ENCODE measurements around the gene PDCL3.
A peak's percentile ranks its signal among the peaks of the same experiment; 100 is the strongest.

Gene PDCL3

DNA sequence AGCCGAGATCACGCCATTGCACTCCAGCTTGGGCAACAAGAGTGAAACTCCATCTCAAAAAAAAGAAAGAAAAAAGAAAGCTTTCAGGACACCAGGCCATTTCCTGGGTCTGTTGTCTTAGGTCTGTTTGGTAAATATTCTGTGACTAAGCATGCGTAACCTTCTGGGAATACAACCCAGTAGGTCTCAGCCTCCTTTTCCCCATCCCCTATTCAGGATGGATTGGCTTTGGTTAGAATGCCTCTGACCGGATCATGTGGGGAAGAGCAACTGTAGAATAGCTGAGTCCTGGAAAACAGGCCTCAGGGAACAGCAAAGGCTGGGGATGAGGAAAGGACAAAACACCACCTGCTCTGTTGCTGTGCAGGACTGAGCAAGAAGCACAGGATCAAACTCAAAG is 1.6 kb upstream of the PDCL3 start:
- DNase-seq: no peak

DNA sequence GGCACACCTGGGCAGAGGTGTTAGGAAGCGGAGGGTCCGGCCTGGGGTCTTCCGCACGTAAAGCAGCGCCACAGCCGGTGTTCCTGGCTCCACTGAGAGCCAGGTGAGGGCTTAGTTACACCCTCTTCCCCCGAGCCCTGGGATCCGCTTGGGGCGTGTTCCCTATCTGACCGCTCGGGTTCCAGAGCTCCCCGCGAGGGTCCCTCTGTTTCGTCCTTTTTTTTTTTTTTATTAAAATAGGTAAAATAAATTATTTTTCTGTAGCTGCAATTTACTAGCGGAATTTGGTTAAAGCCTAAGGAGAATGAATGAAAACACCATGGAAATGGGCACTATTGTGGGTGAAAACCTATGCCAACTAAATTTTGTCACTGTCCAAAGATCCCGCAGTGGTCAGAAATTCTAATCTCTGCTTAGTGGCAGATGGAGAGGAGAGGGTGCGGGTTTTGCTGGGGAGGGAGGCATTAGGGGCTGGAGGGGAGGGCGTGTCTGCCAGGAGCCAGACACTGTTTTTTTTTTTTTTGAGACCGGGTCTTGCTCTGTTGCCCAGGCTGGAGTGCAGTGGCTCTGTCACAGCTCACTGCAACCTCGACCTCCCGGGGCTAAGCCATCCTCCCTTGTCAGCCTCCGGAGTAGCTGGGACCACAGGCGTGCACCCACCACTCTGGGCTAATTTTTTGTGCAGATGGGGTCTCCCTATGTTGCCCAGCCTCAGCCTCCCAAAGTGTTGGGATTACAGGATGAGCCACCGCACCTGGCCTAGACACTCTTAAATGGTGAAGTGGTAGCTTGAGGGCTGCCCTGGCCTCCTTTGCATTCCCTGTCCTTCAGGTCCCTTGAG is 834 bp downstream of the PDCL3 start:
- DNase-seq: no peak

DNA sequence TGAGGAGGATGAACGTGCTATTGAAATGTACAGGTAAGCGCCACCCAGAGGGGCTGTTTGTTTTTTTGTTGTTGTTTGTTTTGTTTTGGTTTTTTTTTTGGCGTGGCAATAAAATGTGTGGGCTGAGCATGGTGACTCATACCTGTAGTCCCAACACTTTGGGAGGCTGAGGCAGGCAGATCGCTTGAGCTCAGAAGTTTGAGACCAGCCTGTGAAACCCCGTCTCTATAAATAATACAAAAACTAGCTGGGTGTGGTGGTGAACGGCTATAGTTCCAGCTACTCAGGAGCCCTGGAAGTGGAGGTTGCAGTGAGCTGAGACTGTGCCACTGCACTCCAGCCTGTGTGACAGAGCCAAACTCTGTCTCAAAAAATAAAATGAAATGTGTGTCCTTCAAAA is 6.2 kb downstream of the PDCL3 start:
- peak in 1 of 5 experiments; percentile 69 for DNase-seq

GRCh38 chr2:100571668-100572067 is 8.9 kb downstream of the PDCL3 start:
- DNase-seq: no peak

- no peak for DNase-seq
Observed at GRCh38 chr2:100577777-100578176, 15.0 kb downstream of the PDCL3 start.

- DNase-seq: peak in 4 of 5 experiments; percentile 9 to 88 (median 54)
Observed at GRCh38 chr2:100580367-100581276, 17.8 kb downstream of the PDCL3 start.

DNA sequence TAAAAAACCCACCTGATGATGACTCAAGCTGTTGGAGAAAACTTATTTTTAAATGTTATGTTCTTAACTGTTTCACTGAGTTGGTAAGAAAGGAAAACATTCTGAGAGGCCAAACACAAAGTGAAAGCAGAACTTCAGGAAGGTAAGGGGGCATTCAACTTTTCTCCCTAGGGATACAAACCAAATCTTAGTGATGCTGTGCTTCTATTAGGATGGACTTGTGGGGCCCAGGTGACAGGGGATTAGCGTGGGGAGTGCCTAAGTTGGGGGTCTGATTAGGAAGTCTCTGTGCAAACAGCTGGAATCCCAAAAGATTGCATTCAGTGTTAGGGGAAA is 18.5 kb downstream of the PDCL3 start:
- DNase-seq: no peak

DNA sequence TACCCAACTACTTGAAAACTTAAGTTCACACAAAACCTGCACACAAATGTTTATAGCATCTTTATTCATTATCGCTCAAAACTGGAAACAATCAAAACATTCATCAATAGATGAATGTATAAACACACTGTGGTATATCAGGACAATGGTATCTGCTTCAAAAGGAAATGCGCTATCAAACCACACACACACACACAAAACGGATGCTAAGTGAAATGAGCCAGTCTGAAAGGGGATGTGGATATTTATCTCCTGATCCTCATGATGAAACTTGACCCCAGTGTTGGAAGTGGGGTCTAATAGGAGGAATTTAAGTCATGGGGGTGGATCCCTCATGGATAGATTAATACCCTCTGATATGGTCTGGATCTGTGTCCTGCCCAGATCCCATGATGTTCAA is 22.0 kb downstream of the PDCL3 start:
- DNase-seq: peak in 2 of 5 experiments; percentile 20 to 85

- peak in 2 of 5 experiments; percentile 77 to 93 for DNase-seq
Observed at GRCh38 chr2:100588071-100588786, 25.4 kb downstream of the PDCL3 start.

DNA sequence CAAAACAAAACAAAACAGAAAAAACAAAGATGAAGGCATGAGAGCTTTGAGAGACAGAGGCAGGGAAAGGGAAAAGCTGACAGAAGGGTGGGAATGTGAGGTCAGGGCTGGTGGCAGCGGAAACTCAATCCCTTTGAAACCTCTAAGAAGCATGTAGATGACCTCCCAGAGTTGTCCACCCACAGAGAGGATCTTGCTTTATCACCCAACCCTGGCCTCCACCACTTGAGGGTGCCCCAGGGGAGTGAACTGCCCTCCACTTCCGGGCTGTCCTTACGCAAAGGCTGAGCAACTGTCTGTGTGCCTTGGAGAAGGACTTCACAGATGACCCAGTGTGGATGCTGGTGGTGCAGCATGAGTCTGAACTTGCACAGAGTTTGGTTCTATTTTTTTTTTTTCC is 26.7 kb downstream of the PDCL3 start:
- no peak for DNase-seq

DNA sequence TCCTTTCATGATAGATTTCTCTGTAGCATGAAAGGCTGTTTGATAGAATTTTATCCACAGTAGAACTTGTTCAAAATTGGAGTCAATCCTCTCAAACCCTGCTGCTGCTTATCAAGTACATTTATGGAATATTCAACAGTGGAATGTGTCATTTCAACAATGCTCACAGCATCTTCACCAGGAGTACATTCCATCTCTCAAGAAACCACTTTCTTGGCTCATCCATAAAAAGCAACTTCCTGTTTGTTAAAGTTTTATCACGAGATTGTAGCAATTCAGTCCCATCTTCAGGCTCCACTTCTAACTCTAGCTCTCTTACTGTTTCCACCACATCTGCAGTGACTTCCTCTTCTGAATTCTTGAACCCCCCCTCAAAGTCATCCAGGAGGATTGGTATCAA is 29.4 kb downstream of the PDCL3 start:
- DNase-seq: no peak

DNA sequence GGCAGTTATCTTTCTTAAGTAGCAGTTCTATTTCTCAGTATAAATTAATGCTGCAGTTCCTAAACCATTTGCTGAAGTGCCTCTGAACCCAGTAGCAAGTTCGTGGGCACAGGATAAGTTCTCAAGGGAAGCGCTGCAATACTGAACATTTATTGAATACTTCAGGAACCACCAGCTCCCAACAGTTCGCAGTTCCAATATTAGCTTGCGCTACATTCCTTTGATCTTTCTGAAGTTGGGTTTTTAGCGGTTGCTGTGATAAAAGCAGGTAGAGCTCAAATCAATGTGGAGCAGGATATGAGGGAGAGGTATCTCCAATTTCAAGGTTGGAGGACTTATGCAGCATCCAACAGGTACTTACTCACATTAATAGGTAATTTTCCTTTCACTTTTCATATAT is 33.7 kb downstream of the PDCL3 start:
- DNase-seq: no peak

GRCh38 chr2:100599566-100599965 is 36.8 kb downstream of the PDCL3 start:
- DNase-seq: no peak

DNA sequence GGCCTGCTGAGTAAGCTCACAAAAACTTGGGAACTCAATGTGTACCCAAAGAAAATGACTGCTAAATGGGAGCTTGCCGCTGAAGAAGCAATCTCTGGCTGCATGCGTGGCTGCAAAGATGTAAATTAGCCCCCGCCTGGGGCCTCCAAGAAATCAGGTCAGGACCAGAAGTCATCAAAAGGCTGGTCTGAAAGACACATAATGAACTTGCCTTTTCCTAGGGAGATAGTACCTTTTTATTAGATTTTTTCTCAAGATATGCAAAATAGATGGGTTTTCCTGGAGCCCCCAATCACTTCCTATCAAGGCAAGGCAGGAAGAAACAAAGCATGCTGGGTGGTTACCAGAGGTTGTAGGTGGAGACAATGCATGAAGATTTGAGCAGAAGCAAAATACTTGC is 38.9 kb downstream of the PDCL3 start:
- DNase-seq: no peak

GRCh38 chr2:100603414-100603813 is 40.6 kb downstream of the PDCL3 start:
- no peak for DNase-seq

DNA sequence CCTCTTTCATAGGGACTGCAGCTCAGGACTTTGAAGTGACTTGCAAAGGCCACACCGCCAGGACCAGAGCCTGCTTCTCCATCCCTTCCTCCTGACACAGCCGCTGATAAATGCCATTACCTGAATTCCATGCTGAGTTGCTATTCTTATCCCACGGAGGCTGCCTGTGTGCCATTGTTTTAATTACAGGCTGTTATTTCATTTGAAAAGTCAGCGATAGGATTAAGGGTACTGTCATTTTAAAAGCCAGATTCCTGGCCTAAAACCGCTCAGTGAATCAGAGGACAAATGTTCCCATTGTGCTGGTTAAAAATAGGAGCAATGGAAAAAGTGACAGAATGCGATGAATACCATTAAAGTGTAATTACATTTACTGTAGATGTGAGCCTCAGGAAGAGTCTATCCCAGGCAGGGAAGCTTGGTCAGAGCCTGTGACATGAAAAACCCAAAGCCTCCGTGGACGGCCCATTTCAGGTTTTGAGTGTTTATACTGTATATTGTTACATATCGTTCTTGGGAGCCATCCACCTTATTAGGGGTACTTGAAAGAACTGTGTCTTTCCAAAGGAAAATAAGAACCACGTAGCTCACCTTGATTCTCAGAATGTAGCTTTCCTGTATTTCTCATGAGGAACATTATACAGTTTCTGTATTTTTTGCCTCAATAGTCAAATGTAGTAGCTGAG is 41.3 kb downstream of the PDCL3 start:
- no peak for DNase-seq

DNA sequence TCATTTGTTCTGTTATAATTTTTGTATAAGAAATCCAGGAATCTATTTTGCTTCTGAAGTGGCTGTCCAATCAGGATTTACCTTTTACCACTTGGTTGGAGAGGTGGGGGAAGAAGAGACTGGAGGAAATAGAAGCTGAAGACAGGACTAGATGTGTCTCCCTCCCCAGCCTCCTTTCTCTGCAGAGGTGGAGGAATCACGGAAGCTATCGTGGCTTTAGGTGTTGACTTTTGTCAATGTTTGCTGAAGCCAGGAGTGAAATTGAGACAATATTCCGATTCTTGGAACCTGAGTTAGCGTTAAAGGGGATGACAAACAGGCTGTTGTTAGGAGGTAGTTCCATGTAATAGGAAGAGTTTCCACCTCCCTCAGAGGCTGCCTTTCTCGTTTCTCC is 43.5 kb downstream of the PDCL3 start:
- no peak for DNase-seq

DNA sequence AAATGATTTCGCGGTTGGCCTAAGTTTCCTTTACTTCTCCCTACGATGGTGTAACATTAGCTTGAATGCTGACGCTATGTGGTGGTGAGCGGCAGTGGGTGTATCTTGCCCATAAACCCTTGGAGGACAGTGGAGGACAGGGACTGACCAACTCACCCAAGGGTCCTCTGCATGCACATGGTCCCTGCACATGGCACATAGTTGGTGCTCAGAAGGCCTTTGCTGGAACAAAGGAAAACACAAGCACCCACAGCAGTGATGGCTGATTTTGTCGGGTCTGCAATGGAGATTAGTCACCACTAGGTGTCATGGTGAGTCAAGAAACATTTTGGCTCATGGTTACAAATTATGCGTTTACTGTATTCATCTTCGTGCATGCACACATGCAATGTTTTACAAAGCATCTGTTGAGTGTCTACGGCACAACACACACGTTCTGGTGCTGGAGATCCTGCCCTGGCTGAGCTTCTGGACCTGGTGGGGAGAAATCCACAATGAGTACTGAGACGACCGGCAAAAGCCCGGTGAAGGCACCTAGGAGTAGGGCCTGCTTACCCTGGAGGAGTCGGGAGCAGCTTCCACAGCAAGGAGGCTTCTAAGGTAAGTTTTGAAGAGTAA is 44.0 kb downstream of the PDCL3 start:
- DNase-seq: peak in 2 of 5 experiments; percentile 13 to 46

DNA sequence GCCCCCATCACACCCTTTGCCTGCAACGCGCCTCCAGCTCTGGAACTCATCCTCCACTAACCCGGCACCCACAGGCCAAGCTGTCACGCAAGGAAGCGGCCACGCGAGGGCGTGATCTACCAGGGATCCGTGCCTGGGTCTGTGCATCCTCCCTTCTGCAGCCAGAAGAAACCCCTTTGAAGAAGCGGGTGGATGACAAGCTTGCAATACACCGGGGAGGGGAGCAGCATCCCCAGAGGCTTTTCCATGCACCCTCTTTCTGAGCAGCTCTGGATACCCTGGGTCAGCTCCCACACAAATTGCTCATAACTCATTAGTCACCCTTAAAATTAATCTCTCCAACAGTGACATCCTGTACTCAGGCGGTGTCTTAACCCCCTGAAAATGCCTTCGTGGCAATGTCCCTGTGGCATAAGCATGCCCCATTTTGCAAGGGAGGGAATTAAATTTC is 47.6 kb downstream of the PDCL3 start:
- DNase-seq: peak; percentile 35 to 69 (median 49)

GRCh38 chr2:100611079-100612029 is 48.6 kb downstream of the PDCL3 start:
- DNase-seq: no peak
